Ureter (tissue), 1 donor: Measurements from ENCODE around the gene FAM210B. TPM values are rescaled to one million over a fixed set of nuclear protein-coding genes. Genes with fewer than 3 reads are reported as not detected.
A peak's percentile ranks its signal among the peaks of the same experiment; 100 is the strongest.
"Not testable (repeated sequence)": the region's sequence is repeated elsewhere in the genome, so short reads cannot be mapped to it uniquely, and the experiment has no call there.

Experiments
- DNase-seq: peaks from one replicate; pipeline ENCODE4 v3.0.0-alpha.2; 2020; ENCODE audit warnings: low spot score
- total RNA-seq: library from RNA; stranded (reverse); gene quantifications from one replicate; pipeline ENCODE4 v1.2.4, GENCODE V29; 2023
- donor health status: DM: yes; HTN: yes; CAD: no.

FAM210B gene
- total RNA-seq, 1 donor from 2014 or later = 50.3 TPM

- DNase-seq = no peak
Observed at GRCh38 chr20:56360908-56361205, 2.1 kb downstream of the FAM210B start.

- no peak for DNase-seq
Observed at GRCh38 chr20:56361900-56362299, 3.1 kb downstream of the FAM210B start.

GRCh38 chr20:56362833-56363413, 4.1 kb downstream of the FAM210B start:
- no peak for DNase-seq

- no peak for DNase-seq
Observed at GRCh38 chr20:56363491-56363890, 4.7 kb downstream of the FAM210B start.

- no peak for DNase-seq
Observed at GRCh38 chr20:56368351-56369134, 9.8 kb downstream of the FAM210B start.

- DNase-seq = no peak
Observed at GRCh38 chr20:56369179-56369578, 10.4 kb downstream of the FAM210B start.

GRCh38 chr20:56371977-56372376, 13.2 kb downstream of the FAM210B start:
- no peak for DNase-seq

- no peak for DNase-seq
Observed at GRCh38 chr20:56372850-56373249, 14.1 kb downstream of the FAM210B start.

GRCh38 chr20:56373942-56374341, 15.2 kb downstream of the FAM210B start:
- DNase-seq = no peak

GRCh38 chr20:56376331-56376730, 17.6 kb downstream of the FAM210B start:
- DNase-seq = no peak

GRCh38 chr20:56378386-56378785, 19.6 kb downstream of the FAM210B start:
- DNase-seq = no peak

GRCh38 chr20:56380375-56380774, 21.6 kb downstream of the FAM210B start:
- no peak for DNase-seq

- DNase-seq = no peak
Observed at GRCh38 chr20:56381501-56381900, 22.7 kb downstream of the FAM210B start.

- DNase-seq = no peak
Observed at GRCh38 chr20:56382696-56383095, 23.9 kb downstream of the FAM210B start.

GRCh38 chr20:56383334-56383733, 24.6 kb downstream of the FAM210B start:
- no peak for DNase-seq

- DNase-seq = no peak
Observed at GRCh38 chr20:56385130-56385529, 26.4 kb downstream of the FAM210B start.

GRCh38 chr20:56386219-56386618, 27.4 kb downstream of the FAM210B start:
- DNase-seq = no peak

GRCh38 chr20:56388882-56389281, 30.1 kb downstream of the FAM210B start:
- no peak for DNase-seq

GRCh38 chr20:56389807-56390206, 31.0 kb downstream of the FAM210B start:
- no peak for DNase-seq

GRCh38 chr20:56390396-56390795, 31.6 kb downstream of the FAM210B start:
- not testable (repeated sequence) for DNase-seq

- DNase-seq = no peak
Observed at GRCh38 chr20:56391037-56391436, 32.3 kb downstream of the FAM210B start.

- no peak for DNase-seq
Observed at GRCh38 chr20:56391596-56392131, 32.9 kb downstream of the FAM210B start.

- DNase-seq = peak; percentile 100
Observed at GRCh38 chr20:56392132-56392880, 33.5 kb downstream of the FAM210B start, which contains the start of the genes AURKA and CSTF1. Gene AURKA (minus strand): TSS chr20:56392215. CDS start chr20:56388197, 4,018 bp downstream. Gene CSTF1 (plus strand): TSS chr20:56392645. CDS start chr20:56395553, 2,908 bp downstream.
